GM19324 (cell line): ENCODE measurements around the gene SMTN.
"Not testable (repeated sequence)": the region's sequence is repeated elsewhere in the genome, so short reads cannot be mapped to it uniquely, and the experiment has no call there.

Source experiments
- ATAC-seq: cut with Tn5 transposase; IDR thresholded peaks from one replicate; pipeline ENCODE4 v1.9.1; 2021; ENCODE audit warnings: mild to moderate bottlenecking, moderate library complexity; ENCODE audit not compliant: unreplicated experiment, low FRiP score

SMTN gene

DNA sequence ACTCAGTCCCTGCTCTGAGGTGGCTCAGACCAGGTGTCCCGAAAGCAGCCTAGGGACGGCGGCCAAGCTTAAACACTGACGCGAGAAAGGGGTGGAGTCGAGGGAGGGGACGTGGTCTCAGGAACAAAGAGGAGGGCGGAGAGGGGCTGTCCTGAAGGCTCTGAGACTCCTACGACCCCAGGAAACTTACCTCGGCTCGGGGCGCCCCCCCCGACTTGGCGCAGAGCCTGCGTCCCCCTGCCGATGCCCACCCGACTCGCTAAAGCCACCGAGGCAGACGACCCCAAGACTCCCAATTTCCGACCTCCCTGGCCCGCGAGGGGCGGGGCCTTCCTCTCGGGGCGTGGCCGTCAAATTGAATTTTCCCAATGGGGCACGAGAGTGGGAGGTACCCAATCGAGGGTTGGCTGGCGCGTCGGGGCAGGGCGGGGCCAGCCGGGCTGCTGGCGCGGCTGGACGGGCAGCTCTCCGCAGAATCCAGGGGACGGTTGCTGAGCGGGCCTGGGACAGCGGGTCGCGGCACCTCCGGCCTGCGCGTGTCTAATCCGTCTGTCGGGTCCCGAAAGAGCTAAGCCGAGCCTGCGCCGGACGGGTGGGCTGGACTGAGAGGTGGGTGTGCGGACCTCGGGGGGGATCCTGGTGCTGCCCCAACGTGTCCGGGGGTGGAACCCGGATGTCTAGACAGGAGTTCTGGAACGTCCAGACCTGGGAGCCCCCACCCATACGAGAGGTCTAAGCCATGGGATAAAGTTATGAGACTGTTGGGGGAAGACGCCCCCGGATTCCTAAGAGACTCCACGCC lies at the start of gene SMTN:
TSS of gene SMTN (plus strand) at position 471 of the 802 bp plus-strand sequence. CDS start 1,941 bp downstream, outside the sequence.
- peak; percentile 58 for ATAC-seq

DNA sequence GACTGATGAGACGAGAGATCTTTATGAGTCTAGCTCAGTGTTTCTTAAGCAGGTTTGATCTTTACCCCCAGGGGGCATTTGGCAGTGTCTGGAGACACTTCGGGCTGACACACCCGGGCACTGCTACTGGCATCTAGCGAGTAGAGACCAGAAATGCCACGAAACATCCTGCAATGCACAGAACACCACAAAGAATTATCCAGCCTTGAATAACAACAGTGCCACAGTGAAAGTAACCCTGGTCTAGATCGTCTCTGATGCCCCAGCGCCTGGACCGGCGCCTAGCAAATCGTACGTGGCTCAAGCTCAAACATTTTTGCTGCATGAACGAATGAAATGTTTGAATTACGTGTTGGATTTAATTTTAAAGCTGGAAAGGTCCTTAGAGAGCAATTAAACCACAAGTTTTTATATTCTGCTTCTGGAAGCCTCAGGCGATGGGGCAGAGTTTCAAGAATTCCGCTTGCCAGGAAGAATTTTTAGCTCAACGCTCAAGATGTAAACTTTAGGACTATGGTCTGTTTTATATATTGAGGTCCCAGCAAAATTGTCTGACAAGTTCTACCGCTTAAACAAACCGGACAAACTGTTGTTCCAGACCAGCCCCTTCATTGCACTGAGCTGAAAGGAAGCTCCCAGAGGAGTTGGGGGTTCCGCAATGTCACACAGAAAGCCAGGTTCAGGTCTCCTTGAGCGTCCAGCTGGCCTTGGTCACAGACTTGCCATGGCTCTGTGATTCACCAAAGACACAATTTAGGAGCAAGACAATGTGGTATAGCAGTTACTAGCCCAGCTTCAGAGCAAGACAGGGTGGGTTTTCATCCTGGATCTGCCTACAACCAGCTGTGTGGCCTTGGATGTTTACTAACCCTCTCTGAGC lies 44.2 kb upstream of the SMTN start:
- ATAC-seq, result no peak

DNA sequence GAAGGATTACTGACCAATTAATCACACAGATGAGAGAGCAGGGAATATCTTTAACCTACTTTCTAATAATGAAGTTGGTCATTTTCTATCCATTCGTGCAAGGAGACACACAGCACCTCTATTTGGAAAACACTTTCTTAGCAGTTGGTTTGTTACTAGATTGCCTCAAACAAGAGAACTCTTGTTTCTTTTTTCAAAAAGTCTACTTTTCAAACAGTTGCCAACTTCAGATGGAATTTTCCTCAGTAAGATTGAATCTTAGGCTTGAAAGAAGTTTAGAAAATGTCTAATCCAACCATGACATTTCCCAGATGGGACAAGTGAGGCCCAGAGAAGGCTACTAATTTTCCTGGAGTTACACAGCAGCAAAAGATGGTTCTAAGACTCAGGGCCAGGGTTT lies 42.4 kb upstream of the SMTN start:
- no peak for ATAC-seq

DNA sequence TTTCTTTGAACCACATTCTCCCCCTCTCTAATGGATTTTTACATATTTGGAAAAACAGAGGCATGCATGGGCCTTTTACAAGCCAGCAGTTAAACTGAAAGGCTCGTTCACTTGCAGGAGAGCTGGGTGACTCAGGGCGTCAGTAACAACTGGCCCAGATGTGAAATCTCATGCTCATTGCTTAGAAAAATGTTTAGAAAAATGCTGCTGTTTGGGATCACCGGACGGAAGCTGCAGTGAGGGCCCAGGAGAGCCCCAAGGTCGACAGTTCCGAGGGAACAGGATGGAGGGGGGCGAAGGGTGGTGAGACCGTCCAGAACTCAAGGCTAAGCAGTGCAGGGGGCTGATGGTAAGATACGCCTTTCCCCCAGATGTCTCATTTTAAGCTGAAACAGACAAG lies 41.7 kb upstream of the SMTN start:
- ATAC-seq, result no peak

DNA sequence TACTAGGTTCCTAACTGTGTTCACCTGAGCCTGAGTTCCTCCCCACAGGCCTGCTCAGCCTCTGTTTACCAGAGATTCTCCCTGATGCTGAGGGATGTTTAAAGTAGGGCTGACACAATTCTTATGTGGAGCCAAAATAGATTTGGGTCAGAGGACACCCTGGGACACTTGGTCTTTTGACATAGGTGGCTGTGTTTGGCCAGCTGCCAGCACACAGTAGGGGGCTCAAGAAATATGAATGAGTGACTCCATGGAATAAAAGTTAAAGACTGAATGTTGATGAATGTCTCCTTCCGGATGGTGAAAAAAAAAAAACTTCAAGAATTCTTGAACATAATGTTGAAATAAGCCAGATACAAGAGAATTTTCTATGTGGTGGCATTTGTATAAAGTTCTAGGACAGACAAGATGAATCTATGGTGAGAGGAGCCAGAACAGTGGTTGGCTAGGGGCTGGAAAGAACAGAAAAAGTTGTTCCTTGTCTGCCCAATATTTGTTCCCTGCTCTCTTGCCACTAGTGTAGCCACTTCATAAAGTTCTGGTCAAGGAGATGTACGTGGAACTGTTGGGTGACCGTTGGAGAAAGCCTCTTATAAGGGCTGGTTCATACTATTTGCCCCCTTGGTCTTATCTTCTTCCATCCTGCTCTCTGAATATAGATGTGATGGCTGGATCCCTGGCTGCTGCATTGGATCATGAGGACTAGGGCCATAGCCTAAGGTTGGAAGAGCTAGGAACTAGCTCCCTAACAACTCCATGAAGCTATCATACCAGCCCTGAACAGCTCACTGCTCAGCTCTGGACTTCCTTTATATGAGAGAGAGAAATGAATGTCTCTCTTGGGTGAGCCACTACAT lies 40.3 kb upstream of the SMTN start:
- ATAC-seq, result no peak

DNA sequence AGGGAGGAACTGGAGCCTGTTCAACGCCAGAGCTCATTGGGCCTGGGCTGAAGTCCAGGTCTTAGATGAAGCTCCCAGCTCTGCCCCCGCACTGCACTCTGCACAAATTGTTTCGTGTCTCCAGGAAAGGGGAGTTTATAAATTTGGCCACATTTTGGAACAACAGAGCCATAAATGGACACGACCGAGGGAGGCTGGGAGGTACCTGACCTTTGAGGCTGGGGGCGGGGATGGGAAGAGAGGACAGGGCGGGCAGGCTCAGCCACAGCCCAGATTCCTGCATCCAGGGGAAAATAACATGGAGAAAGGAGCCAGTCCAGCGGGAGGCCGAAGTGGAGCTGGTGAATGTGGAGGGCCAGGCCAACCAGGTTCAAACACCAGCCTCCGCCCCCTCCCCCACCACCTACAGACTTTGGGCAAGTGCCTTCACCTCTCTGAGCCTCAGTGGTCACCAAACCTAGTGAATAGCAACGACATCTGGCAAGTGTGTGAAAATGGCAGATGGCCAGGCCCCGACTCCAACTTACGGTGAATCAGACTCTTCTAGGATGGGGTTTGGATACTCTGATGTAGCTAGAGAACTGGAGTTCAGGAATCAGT lies 36.8 kb upstream of the SMTN start:
- ATAC-seq, result no peak

DNA sequence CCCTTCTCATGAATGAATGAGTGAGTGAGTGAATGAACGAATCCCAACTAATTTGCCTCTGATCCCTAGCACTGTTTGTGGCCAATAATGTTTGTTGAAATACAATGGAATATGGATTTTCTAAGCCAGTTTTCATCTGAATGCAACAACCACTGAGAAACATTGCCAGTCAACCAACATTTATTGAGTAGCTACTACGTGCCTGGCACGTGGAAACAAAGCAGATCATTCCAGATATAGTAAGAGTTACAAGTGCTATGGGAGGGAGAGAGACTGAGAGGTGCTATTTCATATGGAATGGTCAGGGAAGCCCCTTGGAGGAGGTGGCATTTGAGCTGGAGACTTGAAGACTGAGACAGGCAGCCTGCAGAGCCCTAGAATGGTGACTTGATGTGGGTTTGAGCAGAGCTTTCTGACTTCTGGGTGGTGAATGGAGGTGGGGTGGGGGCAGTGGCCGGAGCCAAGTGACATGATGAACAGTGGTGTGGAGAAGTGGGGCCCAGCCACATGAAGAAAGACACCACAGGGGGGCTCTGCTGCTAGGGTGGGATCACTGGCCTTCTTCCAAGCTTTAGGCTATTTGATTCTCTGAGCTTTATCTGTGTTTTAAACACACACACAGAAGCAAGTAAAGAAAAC lies 35.1 kb upstream of the SMTN start:
- no peak for ATAC-seq

DNA sequence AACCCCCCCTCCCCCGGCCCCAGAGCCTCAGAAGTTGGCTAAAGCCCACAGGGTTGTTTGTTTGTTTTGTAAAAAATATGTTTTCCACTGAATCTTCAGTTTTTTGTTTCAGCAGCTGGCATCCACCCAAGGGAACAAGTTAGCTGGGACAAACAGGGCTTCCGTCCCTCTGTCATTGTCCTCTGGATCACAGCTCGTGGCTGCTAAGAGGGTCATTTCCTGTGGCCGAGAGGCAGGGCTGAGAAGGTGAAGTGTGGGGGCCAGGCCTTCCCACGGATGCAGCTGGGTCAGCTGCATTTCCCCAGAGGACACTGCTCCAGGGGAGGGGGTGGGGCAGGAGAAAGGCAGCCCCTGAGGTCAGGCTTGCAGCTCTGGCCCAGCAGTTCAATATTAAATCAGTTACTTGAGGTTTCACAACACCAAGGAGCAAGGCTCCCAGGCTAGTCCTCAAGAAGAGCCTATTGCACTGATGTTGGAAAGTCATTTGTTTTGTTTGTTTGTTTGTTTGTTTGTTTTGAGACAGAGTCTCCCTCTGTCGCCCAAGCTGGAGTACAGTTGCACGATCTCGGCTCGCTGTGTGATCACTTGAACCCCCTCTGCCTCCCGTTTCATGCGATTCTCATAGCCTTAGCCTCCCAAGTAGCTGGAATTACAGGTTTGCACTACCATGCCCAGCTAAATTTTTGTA lies 34.4 kb upstream of the SMTN start:
- ATAC-seq, result no peak

DNA sequence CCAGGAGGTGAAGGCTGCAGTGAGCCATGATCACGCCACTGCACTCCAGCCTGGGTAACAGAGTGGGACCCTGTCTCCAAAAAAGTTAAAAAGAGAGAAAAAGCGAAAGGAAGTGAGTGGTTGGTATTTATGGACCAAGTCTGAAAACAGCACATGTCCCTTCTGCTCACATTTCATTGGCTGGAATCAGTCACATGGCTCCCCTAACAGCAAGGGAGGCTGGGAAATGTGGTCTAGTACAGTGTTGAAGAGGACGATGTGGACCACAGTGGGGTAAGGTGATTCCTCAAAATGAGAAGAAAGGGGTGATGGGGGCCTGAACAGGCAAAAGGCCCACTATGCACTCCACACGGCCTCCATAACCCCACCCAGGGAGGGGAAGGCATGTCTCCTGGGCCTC lies 32.5 kb upstream of the SMTN start:
- ATAC-seq, result no peak

DNA sequence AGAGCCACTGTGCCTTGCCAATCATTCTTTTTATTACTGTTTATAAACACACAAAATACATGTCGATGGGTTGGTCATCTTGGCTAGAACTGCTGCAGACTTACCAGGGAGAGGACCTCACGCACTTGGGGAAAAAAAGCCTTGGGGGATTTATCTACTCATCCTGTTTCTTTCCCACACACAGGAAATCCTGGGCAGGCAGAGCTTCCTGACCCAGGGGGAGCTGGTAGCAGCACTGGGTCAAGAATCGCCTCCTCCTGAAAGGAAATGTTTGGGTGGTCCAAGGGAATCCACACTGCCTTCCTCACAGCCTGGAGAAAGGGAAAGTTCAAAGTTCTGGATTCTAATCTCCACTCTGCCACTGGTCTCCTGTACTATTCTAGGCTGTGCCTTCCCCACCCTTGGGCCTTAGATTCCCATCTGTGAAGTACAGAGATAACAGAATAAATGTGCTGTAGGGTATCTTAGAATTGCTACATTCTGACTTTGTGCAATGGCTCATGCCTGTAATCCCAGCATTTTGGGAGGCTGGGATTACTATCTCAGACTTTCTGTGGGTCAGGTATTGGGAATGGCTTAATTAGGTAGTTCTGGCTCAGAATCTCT lies 31.2 kb upstream of the SMTN start:
- no peak for ATAC-seq

DNA sequence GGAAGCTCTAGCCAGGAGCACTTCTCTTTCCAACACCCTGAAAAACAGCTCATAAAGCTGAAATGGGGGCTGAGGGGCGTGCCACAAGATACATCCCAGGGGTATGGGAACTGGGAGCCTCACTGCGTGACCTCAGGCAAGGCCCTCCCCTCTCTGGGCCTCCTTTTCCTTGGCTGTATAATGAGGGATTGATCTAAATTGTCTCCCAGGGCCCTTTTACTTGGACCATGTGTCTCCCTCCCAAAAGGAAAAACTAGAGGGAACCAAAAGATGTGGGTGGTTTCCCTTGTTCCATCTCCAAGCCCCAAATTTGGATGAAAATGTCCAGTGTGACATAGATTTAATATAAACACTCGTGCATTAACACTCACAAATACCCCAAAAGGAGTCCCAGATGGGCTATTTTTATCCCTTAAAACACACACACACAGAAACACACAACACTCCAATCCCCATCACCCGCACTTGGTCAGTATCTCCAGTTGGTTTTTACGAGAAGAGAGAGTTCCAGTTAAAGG lies 25.9 kb upstream of the SMTN start:
- no peak for ATAC-seq

DNA sequence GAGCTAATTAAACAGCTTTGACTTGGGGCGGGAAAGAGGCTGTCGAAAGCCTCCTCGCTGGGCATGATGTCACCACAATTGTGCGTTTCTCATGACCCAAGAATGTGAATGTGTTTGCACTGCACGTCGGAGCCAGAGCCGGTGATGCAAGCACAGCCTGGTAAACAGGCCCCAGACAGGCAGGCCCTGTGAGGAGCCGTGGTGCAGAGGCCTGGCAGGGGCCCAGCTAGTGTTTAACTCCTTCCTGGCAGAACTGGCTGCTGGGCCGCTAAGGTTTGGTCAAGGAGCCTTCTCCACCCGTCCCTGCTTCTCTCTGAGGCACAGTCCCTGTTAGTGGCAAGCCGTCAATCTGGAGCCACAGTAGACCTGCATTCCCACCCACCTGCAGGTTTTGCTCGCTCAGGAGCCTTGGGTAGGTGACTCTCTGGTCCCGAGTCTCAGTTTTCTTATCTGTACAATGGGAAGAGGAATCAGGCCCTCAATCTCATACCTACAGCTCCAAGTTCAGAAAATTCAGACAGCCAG lies 25.4 kb upstream of the SMTN start:
- no peak for ATAC-seq

DNA sequence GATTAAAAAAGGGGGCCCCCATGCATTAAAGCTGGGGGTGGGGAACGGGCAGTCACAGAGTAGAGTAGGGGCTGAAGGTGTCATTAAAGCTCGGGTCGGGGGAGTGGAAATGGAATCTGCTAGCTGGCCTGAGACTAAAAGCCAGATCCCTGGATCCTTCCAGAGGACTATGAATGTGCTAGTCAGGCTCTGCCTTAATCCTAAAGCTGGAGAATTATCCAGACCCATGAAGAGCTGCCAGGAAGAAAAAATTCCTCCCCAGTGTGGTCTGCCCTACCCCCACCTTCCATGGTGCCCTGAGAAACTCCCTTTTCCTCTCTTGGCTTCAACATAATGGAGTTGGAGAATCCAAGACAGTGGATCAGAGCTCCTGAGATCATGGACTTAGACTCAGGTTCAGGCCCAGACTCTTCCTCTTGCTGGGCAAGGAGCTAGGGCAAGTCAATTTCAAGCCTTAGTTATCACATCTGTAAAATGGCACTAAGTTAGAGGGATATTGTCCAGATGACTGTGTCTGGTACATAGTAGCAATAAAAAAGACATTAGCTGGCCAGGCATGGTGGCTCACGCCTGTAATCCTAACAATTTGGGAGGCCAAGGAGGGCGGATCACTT lies 24.0 kb upstream of the SMTN start:
- ATAC-seq, result no peak

DNA sequence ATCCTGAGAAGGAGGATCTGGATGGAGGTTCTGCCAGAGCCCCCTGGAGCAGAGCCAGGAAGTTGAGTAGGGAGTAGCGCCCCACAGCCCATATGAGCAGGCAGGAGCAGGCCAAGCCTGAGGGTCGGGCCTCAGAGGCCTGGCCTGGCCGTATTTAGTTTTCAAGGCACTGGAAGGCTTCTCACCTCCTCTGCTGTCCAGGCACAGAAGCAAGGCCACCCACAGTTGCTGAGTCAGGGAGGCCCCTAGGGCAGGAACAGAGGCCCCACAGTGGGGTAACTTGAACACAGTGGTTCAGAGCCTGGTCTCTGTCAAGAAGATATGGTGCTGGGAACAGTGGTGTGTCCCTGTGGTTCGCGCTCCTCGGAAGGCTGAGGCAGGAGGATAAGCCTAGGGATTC lies 21.5 kb upstream of the SMTN start:
- not testable (repeated sequence) for ATAC-seq

DNA sequence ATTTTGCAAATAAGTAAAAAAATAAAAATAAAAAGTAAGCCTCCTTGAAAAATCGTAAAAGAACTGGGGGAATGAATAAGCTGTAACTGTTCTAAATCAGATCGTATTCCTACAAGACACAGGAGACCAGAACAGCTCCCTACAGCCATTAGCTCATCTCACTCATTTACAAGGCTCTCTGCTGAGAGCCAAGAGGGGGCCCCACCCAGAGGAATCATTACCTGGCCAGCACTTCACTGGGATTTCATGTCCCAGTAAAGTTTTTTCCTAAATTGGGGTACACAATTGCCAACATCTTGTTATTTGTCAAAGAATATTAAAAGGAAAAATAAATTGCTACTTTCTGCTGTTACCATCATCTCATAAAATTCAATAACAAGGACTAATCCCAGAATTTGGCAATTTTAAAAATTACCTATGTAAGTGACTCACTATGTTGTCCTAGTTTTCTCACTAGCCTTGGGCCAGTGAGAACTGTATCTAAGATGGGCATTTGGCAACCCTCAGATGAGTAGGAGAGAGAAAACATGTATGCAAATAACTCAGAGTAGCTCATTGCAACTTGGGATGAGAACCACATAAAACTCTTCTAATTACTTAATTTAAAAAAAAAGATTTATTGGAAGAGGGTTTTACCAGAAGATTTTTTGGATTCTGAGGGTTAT lies 18.4 kb upstream of the SMTN start:
- ATAC-seq, result no peak

DNA sequence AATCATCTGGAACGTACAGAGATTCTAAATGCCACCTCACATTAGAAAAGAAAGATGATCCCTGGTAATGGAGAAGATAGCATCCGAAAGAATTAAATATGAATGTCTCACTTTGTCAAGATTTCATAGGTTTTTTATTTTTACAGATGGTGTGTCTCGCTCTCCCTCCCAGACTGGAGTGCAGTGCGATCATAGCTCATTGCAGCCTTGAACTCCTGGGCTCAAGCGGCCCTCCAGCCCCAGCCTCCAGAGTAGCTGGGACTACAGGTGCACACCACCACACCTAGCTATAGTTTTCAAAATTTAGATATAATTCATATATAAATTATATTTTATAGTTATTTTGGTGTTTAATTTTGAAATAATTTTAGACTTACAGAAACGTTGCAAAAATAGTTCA lies 16.7 kb upstream of the SMTN start:
- ATAC-seq, result no peak

DNA sequence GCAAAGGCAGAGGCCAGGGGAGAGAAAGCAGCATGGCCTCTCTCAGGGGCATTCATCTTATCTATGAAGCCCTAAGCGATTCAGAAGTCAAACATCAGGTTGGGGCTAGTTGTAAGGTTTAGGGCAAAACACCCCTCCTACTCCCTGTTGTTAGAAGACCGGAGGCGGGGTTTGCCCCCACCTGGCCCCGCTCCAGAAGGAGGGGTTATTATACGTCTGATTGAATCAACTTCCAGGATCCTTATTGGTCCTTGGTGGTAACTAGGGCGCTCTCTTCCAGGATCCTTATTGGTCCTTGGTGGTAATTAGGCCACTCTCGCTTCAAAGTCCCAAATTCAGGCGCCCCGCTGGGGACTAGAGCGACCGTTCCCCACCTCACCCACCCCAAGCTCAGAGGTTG lies 12.1 kb upstream of the SMTN start:
- no peak for ATAC-seq
